NCI-H2227 (cell line): ENCODE measurements around the gene MLPH.

Source experiments
- DNase-seq: peaks from one replicate; lab custom pipeline; 2025; ENCODE audit not compliant: unreplicated experiment; lab: John Stamatoyannopoulos, UW

MLPH gene

DNA sequence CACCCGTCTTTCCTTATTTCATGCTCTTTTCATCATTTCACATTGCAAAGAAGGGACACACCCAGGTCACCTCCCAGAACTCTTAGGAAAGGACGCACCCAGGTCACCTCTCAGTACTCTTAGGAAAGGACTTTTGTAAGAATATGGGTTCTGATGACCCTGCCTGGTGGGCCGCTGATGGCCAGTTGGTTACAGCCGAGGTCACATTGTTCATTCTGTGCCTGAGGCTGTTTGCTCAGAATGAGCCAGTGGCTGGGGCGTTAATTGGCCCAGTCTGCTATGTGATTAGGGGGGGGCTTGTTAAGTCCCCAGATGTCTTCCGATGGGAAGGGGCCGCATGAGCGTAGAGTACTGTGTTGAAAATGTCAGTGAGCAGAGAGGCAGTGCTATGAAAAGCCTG is 9.4 kb downstream of the MLPH start:
- no peak for DNase-seq

DNA sequence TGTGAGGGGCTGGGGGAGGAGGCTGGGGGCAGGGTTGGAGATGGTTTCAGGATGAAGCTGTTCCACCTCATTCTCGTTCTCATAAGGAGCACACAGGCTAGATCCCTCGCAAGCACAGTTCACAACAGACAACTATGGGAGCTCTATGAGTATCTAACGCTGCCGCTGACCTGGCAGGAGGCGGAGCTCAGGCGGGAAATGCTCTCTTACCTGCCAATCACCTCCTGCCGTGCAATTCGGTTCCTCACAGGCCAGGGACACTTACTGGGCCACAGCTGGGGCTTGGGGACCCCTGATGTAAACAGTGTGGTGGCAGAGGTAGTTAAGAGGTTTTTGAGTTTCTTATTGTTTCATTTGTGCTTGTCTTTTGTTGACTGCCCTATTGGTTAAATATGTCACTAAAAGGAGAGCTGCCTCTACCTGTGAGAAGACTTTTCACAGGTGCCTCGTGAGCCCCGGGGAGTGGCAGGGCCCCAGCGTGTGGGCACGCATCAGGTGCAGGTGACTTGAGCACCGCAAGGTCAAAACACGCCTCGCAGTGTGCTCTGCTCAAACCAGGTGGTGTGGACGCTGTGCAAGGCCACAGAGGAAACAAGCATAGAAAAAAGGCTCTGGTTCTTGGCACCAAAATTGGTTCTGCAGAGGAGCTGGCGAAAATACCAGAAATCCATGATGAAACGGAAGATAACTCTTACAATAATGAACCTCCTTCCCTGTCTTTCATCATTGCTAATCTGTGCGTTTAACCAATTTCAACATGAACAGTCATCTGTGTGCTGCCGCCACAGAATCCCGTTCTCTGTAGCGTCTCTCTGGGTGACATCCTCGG is 10.2 kb downstream of the MLPH start:
- no peak for DNase-seq

DNA sequence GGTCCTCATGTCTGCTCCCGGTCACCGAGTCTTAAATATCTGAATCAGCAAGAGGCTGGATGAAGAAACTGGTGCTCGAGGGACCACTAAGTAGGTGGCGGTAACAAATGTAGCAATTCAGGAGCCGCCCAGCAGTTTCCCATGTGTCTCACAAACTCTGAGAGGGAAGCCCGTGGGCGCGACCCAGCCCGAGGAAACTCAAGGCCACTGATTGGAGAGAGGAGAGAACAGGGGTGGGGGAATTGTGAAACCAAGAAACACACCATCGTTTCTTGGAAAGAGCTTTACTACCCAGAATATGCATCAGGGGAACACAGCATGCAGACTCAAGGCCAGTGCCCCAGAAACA is 10.8 kb downstream of the MLPH start:
- no peak for DNase-seq

DNA sequence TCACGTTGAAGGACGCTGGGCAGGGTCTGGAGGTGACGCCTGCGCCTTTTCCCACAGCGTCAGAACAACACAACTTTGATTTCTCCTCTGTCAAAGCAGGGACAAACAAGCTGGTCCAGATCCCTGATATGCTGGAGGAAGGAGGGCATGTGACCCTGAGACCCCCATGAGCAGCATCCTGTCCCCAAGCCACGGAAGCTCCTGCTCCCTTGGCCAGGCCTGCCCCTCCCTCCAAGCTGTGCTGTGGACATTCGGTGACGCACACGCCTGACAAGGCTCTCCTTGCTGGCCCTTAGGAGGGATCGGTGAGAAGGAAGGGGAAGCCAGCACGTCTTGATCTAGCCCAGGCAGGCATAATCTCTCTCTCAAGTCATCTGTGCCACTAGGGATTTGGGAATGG is 11.3 kb downstream of the MLPH start:
- DNase-seq: no peak

DNA sequence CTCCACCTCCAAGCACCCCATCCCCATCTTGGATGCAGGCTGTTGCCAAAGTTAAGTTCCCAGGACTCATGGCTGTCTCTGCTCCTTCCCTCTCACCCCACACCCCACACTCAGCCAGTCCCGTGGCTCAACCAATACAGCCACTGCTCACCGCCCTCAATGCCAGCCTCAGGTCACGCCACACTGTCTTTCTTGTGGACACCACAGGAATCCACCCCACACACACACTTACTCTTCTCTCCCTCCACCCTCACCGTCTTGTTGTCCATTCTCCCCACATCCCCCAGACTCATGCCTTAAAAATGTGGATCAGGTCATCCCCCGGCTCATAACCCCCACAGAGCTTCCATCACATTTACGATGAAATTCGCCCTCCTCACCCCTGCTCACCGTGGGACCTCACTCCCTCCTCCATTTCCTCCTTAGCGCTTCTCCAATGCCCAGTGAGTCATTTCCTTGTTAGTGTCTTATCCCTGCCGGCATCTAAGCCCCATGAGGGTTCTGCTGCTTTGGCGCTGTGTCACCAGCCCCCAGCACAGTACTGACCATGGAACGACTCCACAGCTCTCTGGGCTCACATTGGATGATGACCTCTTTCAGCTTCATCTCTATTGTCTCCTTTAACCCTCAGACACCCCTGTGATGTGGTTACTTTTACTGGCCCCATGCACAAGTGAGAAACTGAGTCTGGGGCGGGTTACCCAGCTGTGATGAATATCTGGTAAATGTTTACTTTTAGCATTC is 13.8 kb downstream of the MLPH start:
- no peak for DNase-seq

DNA sequence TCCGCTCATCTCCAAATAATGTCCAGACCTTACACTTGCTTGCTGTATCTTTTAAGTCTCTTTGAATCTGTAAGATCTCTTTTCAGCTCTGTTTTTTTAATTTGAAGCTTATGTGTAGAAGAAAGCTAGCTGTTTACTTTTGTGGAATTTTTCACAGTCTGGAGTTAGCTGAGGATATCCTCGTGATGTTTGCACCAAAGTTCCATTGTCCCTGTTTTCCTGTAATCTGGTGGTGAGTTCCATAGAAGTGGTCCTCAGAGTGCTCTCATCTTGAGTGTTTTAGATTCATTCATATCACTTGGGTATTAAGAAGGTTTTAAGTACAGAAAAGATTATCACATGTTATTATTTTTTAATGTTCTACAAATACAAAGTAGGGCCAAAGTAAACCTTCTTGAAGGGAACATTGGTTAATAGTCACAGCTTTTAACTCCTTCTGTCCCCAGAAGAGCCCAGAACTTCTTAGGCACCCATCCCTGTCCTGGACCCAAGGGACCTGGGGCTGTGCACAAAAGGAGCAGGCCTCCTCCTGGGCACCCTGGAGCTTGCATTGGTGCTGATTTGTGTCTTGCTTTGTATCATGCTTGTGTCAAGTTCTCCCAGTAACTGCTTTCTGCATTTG is 15.0 kb downstream of the MLPH start:
- DNase-seq: no peak

DNA sequence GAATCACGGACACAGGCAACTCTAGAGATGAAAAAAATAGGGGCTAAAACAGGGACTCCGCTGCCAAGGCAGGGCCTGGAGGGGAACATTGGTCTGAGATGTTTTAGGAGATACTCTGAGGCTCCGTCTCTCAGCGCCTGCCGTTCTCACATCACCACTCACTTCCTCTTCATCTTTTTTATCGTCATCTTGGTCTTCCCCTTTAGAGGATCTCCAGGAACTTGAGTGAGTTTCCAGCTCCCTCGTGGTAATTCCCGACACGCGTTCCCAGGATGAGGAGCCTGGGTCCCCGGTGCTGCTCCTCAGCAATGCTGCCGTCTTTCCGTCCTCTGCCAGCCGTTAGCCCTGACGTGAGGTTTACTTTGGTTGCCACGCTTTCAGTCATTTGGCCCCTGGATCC is 16.1 kb downstream of the MLPH start:
- DNase-seq: no peak

DNA sequence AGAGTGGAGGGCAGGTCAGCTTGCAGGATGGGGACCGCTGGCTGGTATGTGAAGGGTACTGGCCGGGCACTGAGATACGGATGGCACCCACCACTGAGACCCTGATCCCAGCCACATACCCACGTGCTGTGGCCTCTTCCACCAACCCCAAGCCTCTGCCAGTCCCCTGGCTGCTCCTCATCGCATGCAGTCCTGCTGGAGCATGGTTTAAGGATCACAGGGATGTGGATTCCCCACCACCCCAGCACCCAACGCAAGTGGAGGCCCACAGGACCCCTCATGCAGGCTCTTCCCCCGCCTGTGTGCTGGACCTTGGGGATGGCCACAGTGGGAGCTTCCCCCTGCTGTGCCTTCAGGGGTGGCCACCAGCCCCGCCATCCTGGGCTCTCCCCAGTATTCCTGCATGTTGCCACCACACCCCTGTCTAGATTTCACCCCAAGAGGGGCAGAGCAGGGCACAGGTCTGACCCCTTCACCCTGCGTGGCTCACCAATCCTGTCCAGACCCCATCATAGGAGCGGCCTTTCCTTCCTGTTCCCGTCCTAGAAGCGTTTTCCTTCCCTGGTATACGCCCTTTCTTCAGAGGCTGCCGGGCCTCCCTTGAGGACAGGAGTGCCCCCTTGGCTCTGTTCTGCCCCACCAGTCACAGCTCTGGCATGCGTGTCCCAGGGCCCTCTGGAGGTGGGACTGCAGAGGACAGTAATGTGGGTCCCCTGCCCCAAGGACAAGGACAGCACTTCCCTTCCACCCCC is 18.3 kb downstream of the MLPH start:
- DNase-seq: no peak

DNA sequence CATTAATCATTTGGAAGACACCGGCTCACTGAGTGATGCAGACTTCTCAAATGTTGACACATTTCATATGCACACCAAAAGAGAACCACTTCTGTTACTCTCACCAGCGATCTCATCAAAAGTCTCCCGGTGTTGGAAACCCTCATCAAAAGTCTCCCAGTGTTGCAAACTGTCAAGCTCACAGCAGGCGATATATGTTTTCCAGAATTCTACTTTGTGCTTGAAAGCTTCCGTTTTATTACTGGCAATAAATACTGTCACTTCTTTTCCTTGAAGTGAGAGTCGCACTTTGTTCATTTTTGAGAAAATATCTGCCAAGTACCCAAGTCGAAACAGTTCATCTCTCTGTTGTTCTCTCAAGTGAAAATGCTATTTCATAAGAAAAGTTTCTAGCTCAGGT is 20.5 kb downstream of the MLPH start:
- no peak for DNase-seq

DNA sequence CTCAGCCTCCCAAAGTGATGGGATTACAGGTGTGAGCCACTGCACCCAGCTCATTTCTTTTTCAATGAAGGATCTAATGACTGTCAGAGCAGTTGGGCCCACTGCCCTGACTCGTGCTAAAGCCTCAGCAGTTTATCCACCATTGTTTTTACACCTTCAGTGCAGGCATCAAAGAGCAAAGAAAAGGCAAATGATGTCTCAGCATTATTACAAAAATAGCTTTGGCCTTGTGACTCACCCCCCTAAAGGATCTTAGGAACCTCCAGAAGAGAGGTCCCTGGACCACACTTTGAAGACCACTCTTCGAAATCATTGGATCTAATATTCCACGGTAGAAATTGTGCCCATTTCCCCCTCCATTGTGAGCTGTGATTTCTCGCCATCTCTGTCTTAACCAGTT is 21.3 kb downstream of the MLPH start:
- no peak for DNase-seq

DNA sequence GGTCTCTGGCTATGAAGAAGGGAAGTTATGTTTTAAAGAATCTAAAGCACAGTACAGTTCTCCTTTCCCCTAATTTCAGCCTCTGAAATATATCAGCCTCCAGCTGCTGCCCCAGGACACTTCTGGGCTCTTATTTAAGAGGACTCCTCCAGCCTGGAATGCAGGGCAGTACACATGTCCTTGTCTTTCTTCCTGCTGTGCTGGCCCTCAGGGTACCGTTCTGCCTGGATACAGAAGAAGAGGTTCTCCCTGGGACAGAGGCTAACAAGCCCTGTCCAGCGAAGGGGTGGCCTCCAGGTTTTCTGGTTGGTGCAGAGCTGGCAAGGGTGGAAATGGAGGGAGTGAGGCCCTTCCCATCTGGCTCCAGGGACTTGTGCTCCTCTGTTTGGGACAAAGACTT is 22.1 kb downstream of the MLPH start:
- DNase-seq: no peak

DNA sequence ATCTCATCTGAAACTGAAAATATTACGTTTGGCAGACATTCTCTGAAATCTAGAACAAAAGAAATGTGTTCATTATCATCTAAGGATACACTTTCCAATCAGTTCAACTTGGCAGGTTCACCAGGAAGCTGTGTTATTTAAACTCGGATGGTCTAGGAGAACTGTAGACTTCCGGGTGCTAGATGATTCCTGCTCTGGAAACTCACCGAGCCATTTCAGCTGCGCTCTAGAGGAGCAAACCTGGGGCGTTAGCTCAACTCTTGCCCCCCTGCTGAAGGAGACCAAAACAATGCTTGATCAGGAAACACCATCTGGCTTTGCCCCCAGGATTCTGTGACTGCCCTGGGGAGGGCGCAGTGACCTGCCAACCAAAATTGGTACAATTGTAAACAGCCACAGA is 22.9 kb downstream of the MLPH start:
- DNase-seq: no peak

DNA sequence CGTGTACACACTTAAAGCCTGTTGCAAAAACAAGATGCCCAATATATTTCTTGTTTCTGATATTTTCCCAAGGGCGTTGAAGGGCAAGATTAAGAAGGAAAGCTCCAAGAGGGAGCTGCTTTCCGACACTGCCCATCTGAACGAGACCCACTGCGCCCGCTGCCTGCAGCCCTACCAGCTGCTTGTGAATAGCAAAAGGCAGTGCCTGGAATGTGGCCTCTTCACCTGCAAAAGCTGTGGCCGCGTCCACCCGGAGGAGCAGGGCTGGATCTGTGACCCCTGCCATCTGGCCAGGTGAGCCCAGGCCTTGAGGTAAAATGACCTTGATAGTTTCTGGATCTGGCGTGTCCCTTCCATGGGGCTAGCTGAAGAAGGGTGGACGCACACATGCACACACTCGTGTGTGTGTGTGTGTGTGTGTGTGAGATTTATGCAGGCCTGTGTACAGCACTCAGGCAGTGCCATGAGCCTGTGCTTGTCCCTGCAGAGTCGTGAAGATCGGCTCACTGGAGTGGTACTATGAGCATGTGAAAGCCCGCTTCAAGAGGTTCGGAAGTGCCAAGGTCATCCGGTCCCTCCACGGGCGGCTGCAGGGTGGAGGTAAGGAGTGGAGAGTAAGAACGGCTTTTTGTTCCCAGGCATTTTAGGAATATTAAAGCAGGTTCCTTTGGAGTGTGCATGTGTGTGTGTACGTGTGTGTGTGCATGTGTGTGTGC is 23.6 kb downstream of the MLPH start:
- no peak for DNase-seq

DNA sequence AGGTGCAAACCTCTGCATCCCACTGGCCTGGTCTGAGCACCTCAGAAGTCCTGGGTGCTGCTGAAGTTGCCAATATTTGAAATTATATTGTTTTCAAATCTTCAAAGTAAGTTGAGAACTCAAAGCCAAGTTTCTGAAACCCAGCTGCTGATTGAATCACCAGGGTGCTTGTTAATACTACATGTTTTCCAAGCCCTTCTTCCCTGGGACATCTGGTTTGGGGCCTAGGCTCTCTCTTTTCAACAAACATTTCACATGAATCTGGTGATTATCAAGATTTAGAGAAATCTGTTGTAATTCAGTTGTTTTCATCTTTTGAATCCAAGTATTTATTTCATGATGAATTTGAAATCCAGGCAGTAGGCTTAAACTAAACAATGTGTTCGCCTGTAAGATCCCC is 24.4 kb downstream of the MLPH start:
- no peak for DNase-seq

DNA sequence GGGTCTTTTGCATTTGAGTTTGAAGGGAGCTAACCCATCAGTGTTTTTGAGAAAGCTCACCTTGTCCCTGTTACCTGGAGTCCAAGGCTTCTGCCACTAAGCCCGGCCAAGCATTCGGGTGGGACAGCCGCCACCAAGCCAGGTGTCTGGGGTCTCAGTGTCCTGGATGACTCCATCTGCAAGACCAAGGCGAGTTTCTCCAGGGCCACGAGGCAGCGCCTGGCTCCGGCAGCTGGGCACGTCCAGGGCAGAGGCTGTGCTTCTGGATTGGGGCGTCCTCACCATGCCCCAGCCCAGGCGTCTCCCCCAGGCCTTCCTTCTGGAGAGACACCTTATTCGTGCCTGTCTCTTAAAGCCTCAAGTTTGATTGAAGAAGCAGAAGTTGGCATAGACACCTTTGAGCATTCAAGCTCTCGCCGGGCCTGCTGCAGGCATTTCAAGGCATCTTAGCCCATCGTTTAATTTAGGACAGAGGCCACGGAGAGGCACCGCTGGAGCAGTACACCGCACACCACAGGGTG is 24.9 kb downstream of the MLPH start:
- DNase-seq: no peak

DNA sequence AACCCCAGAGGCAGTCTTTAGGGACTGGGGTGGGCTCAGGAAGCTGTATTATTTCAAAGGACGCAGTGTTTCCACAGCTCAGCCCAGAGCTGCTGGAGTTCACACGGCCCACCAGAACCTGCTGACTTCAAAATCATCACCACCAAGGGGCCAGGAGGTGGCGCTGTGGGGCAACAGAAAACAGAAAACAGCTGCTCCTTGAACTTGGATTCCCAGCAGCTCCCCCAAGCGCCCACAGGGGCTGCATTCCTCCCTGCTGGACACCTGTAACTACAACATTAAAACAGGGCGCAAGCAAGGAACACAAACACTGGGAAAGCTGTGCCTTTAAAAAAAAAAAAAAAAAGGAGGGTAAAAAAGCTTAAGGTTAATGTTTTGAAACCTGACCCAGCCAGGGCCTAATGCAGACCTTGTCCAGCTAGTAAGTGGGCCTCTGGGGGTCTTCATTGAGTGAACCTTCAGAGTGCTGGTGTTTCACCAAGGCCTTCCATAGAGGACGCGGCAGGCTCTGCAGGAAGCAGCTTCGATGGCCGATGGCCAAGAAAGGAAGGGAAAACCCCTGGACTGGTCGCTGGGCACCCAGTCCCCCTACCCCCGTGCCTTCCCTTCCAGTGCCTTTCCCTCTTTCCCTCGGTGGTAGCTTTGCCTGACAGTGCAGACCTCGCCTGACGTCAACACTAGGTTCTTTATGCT is 25.9 kb downstream of the MLPH start:
- DNase-seq: peak; percentile 89

DNA sequence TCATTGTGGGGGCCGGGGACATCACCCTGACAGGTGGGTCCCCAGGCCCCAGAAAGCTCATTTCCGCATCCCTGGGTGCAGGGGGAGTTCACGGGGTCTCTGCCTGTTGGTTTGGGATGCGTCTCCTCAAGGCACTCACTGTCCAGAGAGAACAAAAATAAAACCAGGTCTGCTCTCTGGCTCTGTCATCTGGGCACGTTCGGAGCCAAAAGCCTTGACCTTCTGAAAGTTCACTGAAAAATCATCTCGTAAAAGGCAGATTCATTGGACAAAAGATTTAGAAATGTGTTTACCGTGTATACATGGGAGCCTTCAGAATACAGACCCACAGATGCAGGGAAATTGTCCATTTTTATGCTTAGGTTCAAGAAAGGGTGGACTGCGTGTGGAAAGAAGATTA is 26.6 kb downstream of the MLPH start:
- no peak for DNase-seq

DNA sequence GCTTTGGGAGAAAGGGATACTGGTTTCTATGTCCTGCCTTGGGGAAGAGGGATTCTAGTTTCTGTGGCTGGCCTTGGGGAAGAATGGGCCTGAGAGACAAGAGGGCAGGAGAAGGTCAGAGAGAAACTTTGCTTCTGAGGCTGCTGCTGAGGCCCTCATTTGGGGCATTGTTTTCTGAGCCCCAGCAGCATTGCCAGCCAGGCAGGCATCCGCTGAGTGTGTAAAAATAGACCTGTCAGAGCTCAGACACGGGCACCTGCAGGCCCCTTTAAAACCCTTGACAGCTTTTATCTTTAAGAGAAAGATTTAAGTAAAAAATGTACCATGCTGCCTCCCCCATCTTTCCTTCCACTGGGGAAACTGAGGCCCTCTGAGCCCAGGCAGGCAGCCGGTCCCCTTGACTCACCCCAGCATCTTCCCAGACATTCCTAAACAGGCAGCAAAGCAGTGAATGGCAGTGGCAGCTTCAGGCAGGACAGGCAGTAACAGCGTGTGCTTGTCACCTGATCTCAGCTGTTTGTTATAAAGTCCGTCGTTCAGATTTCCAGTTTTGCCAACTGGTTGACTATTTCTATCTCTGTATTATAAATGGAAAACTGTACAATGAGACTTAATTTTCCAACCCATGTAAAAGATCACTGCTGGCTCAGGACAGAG is 27.6 kb downstream of the MLPH start:
- DNase-seq: no peak

DNA sequence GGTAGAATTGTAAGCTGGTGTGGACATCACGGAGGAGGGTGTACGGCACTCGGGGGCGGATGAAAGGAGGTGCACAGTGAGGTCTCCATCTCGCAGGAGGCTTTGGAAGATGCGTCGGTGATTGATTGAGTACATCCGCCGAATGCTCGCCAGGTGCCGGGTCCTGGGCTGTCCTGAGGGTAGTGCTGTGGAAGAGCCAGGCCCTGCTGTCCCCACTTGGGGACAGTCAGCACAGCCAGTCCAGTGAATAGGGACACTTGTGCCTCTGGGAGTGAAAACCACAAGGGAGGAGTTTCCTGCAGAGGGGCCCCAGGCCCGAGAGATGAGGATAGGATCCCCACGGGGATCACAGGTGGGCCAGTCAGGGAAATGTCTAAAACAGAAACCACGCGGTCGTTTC is 28.1 kb downstream of the MLPH start:
- DNase-seq: no peak
